Stimulated activated CD8-positive, alpha-beta memory T cell treated with anti-CD3 and anti-CD28 coated beads, Interleukin-7, amount 100 ng/mL, for 4 hours (primary cell): Measurements from ENCODE around the gene LRRC27.
"Not testable (repeated sequence)": the region's sequence is repeated elsewhere in the genome, so short reads cannot be mapped to it uniquely, and the experiment has no call there.

Source experiments
- DNase-seq, 2 donors: peaks; one replicate each; pipeline ENCODE4 v3.0.0-alpha.2; 2020; ENCODE audit warnings: low read depth in 2 of 2

Gene LRRC27

DNA sequence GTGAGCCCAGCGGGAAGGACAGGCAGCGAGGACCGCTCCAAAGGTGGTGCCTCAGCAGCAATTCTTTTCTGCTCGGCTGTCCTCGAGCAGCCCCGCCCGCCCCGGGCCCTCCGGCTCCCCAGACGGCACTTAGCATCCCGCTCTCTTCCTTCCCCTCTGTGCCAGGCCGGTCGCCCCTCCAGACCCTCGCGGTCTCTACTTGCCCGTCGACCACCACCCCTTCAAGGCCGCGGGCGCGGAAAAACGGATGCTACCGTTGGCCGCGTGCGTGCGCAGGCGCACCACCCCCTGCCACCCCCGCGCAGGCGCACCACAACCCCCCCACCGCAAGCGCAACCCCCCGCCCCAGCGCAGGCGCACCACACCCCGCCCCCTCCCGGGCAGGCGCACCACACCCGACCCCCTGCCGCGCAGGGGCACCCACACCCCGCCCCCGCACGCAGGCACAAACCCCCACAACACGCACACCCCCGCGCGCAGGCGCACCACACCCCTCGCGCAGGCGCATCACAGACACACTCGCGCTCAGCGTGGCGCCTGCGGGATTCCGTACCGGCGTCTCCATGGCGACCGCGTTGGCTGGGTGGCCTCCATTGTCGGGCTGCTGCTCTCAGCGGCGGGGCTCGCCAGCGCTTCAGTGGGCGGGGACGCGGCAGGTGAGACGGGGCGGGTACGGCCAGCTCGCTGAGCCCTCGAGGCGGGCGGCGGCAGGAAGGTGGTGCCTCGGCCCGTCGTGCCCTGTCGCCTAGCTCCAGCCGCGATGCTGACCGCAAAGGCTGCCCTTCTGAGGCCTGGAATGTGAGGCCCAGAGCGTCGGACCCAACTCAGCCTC lies at the start of gene LRRC27:
Gene LRRC27, plus strand, starts transcription at position 593 of the 832 bp plus-strand sequence. CDS start 1,332 bp downstream, outside the sequence.
- peak; percentile 98 to 99 for DNase-seq

- no peak for DNase-seq
Observed at GRCh38 chr10:132282667-132283603, 49.1 kb upstream of the LRRC27 start.

DNA sequence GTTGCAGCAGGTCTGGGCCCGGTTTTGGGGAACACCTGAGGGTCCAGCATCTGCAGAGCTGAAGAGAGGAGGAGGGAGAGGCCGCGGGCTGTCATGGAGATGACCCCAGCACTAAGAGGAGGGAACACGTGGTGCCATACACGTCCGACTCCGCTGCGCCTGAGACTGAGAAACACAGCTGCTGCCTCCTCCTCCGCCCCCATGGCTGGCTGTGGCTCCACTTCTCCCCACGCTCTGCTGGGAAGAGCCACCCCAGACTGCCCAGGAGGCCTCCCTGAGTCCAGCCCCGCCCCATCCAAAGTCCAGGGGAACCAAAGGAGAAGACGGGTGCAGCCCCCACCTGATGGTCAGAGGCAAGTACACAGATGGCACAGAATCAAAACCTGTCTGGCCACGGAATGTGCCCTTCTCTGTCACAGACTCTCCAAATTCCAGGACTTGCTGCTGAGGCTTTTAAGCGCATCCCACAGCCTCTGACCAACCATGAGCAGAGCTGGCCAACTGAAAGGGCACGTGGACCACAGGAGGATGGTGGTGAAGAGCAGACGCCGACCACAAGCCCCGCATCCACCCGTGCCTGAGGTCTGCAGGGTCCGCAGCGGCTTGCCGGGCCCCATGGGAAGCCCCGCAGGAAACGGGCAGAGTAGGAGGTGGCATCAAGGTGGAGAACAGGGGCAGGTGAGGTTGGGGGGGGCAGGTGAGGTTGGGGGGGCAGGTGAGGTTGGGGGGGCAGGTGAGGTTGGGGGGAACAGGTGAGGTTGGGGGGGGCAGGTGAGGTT lies 48.2 kb upstream of the LRRC27 start:
- no peak for DNase-seq

- no peak for DNase-seq
Observed at GRCh38 chr10:132289439-132289838, 42.6 kb upstream of the LRRC27 start.

DNA sequence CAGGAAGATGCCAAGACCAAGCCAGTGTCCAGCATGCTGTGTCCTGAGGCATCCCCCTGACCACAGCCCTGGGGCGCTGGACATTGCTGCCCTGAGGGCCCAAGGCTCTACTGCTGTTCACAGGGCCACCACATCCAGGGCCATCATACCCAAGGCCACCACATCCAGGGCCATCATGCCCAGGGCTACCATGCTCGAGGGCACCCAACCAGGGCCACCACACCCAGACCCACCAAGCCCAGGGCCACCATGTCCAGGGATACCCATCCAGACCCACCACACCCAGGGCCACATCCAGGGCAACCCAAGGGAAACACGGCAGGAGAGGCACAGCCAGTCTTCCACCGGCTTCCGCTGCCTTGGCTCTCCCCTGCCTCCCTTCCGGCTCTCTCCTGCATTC lies 41.4 kb upstream of the LRRC27 start:
- DNase-seq: no peak

DNA sequence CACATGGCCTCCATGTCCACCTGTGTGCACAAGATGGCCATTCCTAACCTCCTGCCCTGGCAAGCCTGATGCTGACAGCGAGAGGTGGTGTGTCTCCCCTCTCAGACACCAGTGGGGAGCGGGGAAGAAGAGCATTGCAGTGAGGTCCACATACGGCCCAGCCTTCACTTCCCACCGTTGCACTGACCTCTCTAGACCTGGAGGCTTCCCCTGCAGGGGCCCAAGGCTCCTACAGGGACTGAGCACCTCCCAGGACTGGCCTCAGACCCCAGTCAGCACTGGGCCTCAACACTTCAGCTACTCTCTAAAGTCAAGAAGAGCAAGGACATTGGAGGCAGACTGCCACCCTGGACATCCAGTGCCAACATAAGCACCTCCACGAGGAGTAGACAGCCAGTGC lies 40.2 kb upstream of the LRRC27 start:
- no peak for DNase-seq

DNA sequence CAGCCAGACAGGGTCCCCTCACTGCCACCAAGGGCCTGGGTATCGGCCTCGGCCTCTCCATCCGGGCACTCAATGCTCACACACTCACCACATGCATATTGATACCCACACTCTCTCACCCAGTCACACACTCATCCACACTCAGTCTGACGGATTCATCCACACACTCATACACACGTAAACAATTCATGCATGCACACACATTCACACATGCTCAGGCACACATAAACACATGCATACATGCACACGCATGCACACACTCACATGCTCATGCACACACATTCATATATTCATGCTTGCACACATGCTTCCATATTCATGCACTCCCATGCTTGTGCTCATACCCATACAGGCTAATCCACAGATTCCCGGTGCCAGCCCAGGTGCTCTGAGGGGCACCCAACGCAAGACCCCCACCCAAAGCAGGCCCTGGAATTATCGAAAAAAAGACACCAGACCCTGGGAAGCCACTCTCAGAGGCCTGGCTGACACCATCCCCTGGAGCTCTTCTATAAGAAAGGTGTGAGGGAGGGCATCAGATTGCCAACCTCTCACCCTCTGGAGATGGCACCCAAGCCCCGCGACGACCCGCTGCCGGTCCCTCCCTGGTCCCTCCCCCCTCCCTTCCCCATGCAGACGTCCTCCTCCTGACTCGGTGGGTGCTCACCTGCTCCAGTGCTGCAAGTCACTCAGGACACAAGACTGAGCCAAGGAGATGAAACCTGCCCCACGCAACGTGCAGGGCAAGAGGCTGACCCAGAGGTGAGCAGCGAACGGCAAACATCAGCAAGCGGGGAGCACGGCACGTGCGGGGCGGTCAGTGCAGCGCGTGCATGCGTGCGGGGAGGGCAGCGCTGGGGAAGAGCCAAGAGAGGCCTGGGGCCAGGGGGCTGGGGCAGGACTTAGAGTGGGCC lies 39.4 kb upstream of the LRRC27 start:
- no peak for DNase-seq

DNA sequence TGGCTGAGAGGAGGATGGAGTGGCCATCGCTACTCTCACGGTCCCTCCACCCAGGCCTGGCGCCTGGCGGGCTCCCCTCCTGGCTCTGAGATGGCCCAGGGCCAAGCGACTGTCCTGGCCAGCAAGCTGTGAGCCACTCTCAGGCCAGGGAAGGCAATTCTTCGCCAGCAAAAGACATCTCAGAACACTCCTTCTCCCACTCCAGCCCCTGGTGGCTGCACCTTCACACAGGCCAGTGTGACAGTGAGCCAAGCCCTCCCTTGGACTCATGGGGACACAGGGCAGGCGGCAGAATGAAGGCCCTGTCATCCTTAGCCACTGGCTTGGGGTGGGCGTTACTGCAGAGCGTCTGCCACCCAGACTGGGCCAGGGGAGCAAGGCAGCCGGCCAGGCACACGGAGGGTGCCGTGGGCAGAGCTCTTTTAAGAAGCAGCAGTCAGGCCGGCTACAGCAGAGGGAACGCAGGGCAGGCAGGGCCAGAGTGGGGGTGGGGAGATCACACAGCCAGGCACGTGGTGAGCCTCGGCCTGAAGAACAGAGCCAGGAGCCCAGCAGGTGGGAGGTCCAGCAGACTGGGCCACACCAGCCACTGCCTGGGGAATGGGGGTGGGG lies 38.7 kb upstream of the LRRC27 start:
- no peak for DNase-seq

GRCh38 chr10:132293813-132294520 lies 38.0 kb upstream of the LRRC27 start:
- no peak for DNase-seq

GRCh38 chr10:132294561-132295318 lies 37.3 kb upstream of the LRRC27 start:
- DNase-seq: no peak

GRCh38 chr10:132295481-132295880 lies 36.5 kb upstream of the LRRC27 start:
- DNase-seq: not testable (repeated sequence)

DNA sequence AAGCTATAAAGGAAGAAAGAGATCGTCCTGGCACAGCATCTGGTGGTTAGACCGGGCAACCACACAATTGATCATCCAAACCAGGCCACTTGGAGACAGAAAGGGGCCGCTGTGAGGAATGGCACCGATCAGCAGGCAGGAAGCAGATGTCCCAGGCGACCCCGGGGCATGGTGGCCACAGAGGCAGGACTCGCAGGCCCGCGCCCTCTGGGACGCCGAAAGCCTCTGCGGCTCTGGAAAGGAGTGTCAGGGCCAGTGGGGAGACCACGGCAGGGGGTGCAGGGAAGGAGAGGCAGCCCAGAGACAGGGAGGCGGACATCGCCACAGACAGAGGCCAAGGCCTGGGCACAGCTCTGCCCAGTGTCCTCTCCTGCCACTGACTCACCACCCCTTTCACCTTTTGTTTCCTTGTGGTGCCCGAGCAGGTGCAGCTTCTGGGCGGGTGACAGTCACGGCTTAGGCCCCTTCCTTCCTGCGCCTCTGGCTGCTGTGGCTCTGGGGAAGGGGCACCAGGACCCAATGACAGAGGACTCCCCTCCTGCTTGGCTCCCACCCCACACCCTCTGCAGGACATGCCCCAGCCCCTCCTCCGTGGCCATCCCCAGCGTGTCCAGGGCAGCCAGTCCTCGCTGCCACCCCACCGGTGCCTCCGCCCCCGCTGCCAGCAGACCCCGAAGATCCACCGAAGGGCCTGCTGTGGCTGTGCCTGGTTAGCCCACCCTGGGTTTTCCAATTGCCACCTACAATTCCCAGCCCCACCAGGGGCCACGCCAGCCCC lies 35.1 kb upstream of the LRRC27 start:
- no peak for DNase-seq

DNA sequence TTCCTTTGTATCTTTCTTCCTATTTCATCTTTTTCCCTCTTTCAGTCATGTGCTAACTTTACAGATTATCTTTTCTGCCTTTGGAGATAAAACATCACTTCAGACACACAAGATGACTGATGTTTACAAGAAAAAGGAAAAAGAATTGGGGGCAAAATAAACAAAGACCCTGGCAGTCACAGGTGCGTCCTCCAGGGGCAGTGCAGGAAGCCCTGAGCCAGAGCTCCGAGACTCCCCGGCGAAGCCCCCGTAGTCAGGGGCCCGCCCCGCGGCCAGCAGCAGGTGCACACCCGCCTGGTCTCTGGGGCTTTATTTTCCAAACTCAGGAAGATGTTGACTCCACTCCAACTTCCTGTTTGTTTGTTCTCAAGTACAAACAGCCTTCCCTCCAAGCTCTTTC lies 34.5 kb upstream of the LRRC27 start:
- DNase-seq: no peak

- no peak for DNase-seq
Observed at GRCh38 chr10:132298038-132298881, 33.7 kb upstream of the LRRC27 start.

DNA sequence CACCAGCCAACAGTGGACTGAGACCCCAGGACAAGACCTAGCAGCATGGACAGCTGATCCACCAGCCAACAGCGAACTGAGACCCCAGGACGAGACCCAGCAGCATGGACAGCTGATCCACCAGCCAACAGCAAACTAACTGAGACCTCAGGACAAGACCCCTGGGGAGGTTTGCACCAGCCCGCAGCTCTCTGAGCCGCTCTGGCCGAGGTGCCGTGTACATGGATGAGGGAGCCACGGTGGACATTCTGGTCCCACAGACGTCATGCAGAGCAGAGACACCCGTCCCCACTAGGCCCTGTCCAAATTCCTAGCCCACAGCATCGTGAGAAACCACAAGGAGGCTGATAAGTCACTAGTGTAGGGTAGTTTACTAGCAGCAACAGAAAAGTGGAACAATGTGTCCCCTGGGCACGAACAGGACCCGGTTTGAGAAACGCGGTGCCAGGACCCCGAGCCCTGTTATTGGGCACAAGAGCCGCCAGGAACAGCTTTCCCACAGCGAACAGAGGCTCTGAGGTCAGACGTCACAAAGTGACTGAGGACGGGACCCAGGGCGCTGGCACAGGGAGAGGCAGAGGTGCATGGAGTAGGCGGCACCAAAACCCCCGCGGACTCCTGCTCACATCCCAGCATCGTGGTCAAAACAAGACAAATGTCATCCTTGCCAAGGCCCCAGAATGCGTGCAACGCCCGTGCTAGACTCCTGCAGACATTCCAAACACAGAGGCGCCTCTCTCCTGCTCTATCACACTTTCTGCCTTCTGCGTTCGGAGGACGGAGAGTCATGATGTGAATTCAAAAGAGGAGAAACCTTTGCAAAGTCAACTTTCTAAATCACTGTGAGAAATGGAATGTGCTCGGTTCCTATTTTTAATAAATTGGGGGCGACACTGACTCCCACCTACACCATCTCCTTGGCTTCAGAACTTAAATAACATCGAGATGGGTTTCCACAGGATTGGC lies 32.3 kb upstream of the LRRC27 start:
- no peak for DNase-seq

- no peak for DNase-seq
Observed at GRCh38 chr10:132300582-132300981, 31.4 kb upstream of the LRRC27 start.
